Activated CD8-positive, alpha-beta T cell treated with anti-CD3 and anti-CD28 coated beads for 36 hours (primary cell): ENCODE results near the gene C22orf15. TPM values are rescaled to one million over a fixed set of nuclear protein-coding genes. Genes with fewer than 3 reads are reported as not detected.

Experiments used
- ATAC-seq: fragments of 200-7000 bp; cut with Tn5 transposase; one replicate; pipeline ENCODE4 v1.10.0; 2021; ENCODE audit warnings: mild to moderate bottlenecking, moderate library complexity
- CTCF ChIA-PET: fragments of 350-600 bp; sonication (Branson Sonifier 250); formaldehyde crosslinking; loops from one replicate; lab custom pipeline; 2021; ENCODE audit warnings: antibody characterized with exemption; lab: Charles Lee
- POLR2A ChIA-PET: fragments of 350-600 bp; sonication (Branson Sonifier 250); formaldehyde crosslinking; loops from one replicate; lab custom pipeline; 2021; ENCODE audit warnings: antibody characterized with exemption; lab: Charles Lee
- DNase-seq: peaks from one replicate; pipeline ENCODE4 v3.0.0-alpha.2; 2020
- H3K27ac Mint-ChIP-seq: one replicate; pipeline ENCODE4 v1.8.0; 2021; ENCODE audit warnings: mild to moderate bottlenecking, mixed read lengths
- H3K27me3 Mint-ChIP-seq: one replicate; pipeline ENCODE4 v1.8.0; 2021; ENCODE audit warnings: mixed read lengths
- H3K36me3 Mint-ChIP-seq: one replicate; pipeline ENCODE4 v1.8.0; 2021; ENCODE audit warnings: low read depth, mixed read lengths
- H3K4me1 Mint-ChIP-seq: one replicate; pipeline ENCODE4 v1.8.0; 2021; ENCODE audit warnings: low read depth, mixed read lengths
- H3K4me3 Mint-ChIP-seq: one replicate; pipeline ENCODE4 v1.8.0; 2021; ENCODE audit warnings: mild to moderate bottlenecking, moderate library complexity, mixed read lengths
- H3K9me3 Mint-ChIP-seq: one replicate; pipeline ENCODE4 v1.8.0; 2021; ENCODE audit warnings: mixed read lengths
- CTCF ChIP-seq: fragments of 200-600 bp; IDR thresholded peaks from one replicate; pipeline ENCODE4 v1.8.0; 2022; ENCODE audit warnings: antibody characterized with exemption, mild to moderate bottlenecking
- intact Hi-C: fragments of 100-400 bp; cut with micrococcal nuclease; formaldehyde crosslinking; loops from one replicate; pipeline ENCODE4 v1.10.0; 2022
- total RNA-seq, 2 experiments: library from RNA; stranded (reverse); gene quantifications; one replicate each; pipeline ENCODE4 v1.2.3, GENCODE V29; 2021

C22orf15 gene
- total RNA-seq, 2 experiments from 2014 or later = 1.1 to 2.1 TPM

- no peak for TF ChIP-seq CTCF
- H3K27me3 Mint-ChIP-seq = no peaks in the 10 kb centered on the region
- ChIA-PET POLR2A (no interaction called here), CTCF (no interaction called here)
- H3K27ac Mint-ChIP-seq = no peak overlapping the region
- no peak overlapping the region for H3K4me3 Mint-ChIP-seq
- H3K9me3 Mint-ChIP-seq = no peaks in the 10 kb centered on the region
- no peak for DNase-seq
- peaks cover under 1% of the 10 kb centered on the region for H3K4me1 Mint-ChIP-seq
- intact Hi-C loops = no loop called here
- no peaks in the 10 kb centered on the region for H3K36me3 Mint-ChIP-seq
- no peak for ATAC-seq
These were observed 16.3 kb downstream of the C22orf15 start for GRCh38 chr22:23779083-23779482.

- no peaks in the 10 kb centered on the region for H3K27me3 Mint-ChIP-seq
- DNase-seq = no peak
- H3K9me3 Mint-ChIP-seq = no peaks in the 10 kb centered on the region
- intact Hi-C loops = no loop called here
- ChIA-PET CTCF (no interaction called here), POLR2A (no interaction called here)
- peaks cover 5% of the 10 kb centered on the region for H3K4me1 Mint-ChIP-seq
- no peak for TF ChIP-seq CTCF
- no peaks in the 10 kb centered on the region for H3K36me3 Mint-ChIP-seq
- no peak overlapping the region for H3K4me3 Mint-ChIP-seq
- ATAC-seq = no peak
- H3K27ac Mint-ChIP-seq = no peak overlapping the region
These were observed 16.9 kb downstream of the C22orf15 start for GRCh38 chr22:23779731-23780130.

GRCh38 chr22:23780146-23780748, 17.5 kb downstream of the C22orf15 start:
- no peak for TF ChIP-seq CTCF
- Mint-ChIP-seq H3K27ac (no peak overlapping the region), H3K4me3 (no peak overlapping the region), H3K9me3 (no peaks in the 10 kb centered on the region), H3K27me3 (no peaks in the 10 kb centered on the region), H3K4me1 (peaks cover 5% of the 10 kb centered on the region), H3K36me3 (no peaks in the 10 kb centered on the region)
- intact Hi-C loops = no loop called here
- DNase-seq (no peak), ATAC-seq (no peak)
- CTCF ChIA-PET = no interaction called here
- POLR2A ChIA-PET = no interaction called here

GRCh38 chr22:23781065-23781464, 18.3 kb downstream of the C22orf15 start:
- no peak overlapping the region for H3K27ac Mint-ChIP-seq
- H3K9me3 Mint-ChIP-seq = no peaks in the 10 kb centered on the region
- H3K27me3 Mint-ChIP-seq = no peaks in the 10 kb centered on the region
- ChIA-PET CTCF (no interaction called here), POLR2A (interaction anchor here (1.0 kb wide), 2 partner anchors 8 to 78 kb away, joined by 3 read pairs; partner anchors contain the start of gene MMP11)
- H3K4me1 Mint-ChIP-seq = peaks cover 7% of the 10 kb centered on the region
- no peaks in the 10 kb centered on the region for H3K36me3 Mint-ChIP-seq
- no peak for TF ChIP-seq CTCF
- DNase-seq = no peak
- H3K4me3 Mint-ChIP-seq = no peak overlapping the region
- intact Hi-C loops = no loop called here
- ATAC-seq = no peak

GRCh38 chr22:23781511-23782183, 18.9 kb downstream of the C22orf15 start:
- Mint-ChIP-seq H3K4me1 (peaks cover 13% of the 10 kb centered on the region), H3K36me3 (no peaks in the 10 kb centered on the region), H3K9me3 (no peaks in the 10 kb centered on the region), H3K4me3 (no peak overlapping the region), H3K27me3 (no peaks in the 10 kb centered on the region), H3K27ac (no peak overlapping the region)
- no peak for DNase-seq
- ATAC-seq = no peak
- TF ChIP-seq CTCF = no peak
- CTCF ChIA-PET = no interaction called here
- intact Hi-C loops = no loop called here
- POLR2A ChIA-PET = interaction anchor here (0.7 to 1.0 kb wide), 3 partner anchors 9 to 103 kb away, joined by 3 read pairs; partner anchors contain the start of gene MMP11
